ENCODE results near the gene DUSP15. TPM values are rescaled to one million over a fixed set of nuclear protein-coding genes. Genes with fewer than 3 reads are reported as not detected.

DUSP15 gene
- total RNA-seq, 1 experiment from 2014 or later = not detected

- CTCF ChIA-PET = interaction anchor here (3.7 kb wide), 1 partner anchor 11 kb away, joined by 20 read pairs; no protein-coding TSS in a partner anchor
- no peak overlapping the region for H3K27ac ChIP-seq (ENCODE audit: low read depth, low read length)
- H3K27me3 ChIP-seq (ENCODE audit: insufficient read depth, low read length) = no peaks in the 10 kb centered on the region
- H3K9me3 ChIP-seq (ENCODE audit: control insufficient read depth in 1 of 2, insufficient read depth in 1 of 2, low read depth in 1 of 2, low read length in 2 of 2) = no peaks in the 10 kb centered on the region
- no peaks in the 10 kb centered on the region for H3K36me3 ChIP-seq (ENCODE audit: control insufficient read depth in 1 of 2, insufficient read depth in 2 of 2, low read length in 2 of 2)
- no peaks in the 10 kb centered on the region for H4K20me1 ChIP-seq (ENCODE audit: insufficient read depth)
- DNase-seq (ENCODE audit: low read depth, low spot score) (no peak), ATAC-seq (no peak)
- POLR2A ChIA-PET = interaction anchor here (1.1 kb wide), 1 partner anchor 155 kb away, joined by 3 read pairs; no protein-coding TSS in a partner anchor
- no peak overlapping the region for H2AFZ ChIP-seq (ENCODE audit: low read depth, low read length, poor library complexity, severe bottlenecking)
- RAD21 ChIA-PET (ENCODE audit: low non-redundant PET in 1 of 2, low total read pairs in 2 of 2, uncharacterized antibody in 2 of 2, unreplicated experiment in 2 of 2) = no interaction called here
- TF ChIP-seq, protein P1, sequence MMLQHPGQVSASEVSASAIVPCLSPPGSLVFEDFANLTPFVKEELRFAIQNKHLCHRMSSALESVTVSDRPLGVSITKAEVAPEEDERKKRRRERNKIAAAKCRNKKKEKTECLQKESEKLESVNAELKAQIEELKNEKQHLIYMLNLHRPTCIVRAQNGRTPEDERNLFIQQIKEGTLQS (IDR thresholded peaks at IDR 0.05) = no peak
- TF ChIP-seq POLR2AphosphoS5 (IDR thresholded peaks at IDR 0.05; ENCODE audit: low read depth, low read length) = no peak
- TF ChIP-seq CTCF (IDR thresholded peaks at IDR 0.05 in 2 of 3, conservative IDR thresholded peaks at IDR 0.05 in 1 of 3; ENCODE audit: borderline replicate concordance in 1 of 3, insufficient read depth in 1 of 3, low read depth in 2 of 3, low read length in 2 of 3) = no peak
- TF ChIP-seq FOSL1 (IDR thresholded peaks at IDR 0.05; ENCODE audit: low read depth) = no peak
- no peak for TF ChIP-seq POLR2A (IDR thresholded peaks at IDR 0.05; ENCODE audit: borderline replicate concordance, extremely low read depth, insufficient read depth, insufficient read length)
- no peak for TF ChIP-seq SP1 (IDR thresholded peaks at IDR 0.05; ENCODE audit: low read depth)
- TF ChIP-seq SIN3A (IDR thresholded peaks at IDR 0.05; ENCODE audit: low read depth) = no peak
- TF ChIP-seq, protein P2, sequence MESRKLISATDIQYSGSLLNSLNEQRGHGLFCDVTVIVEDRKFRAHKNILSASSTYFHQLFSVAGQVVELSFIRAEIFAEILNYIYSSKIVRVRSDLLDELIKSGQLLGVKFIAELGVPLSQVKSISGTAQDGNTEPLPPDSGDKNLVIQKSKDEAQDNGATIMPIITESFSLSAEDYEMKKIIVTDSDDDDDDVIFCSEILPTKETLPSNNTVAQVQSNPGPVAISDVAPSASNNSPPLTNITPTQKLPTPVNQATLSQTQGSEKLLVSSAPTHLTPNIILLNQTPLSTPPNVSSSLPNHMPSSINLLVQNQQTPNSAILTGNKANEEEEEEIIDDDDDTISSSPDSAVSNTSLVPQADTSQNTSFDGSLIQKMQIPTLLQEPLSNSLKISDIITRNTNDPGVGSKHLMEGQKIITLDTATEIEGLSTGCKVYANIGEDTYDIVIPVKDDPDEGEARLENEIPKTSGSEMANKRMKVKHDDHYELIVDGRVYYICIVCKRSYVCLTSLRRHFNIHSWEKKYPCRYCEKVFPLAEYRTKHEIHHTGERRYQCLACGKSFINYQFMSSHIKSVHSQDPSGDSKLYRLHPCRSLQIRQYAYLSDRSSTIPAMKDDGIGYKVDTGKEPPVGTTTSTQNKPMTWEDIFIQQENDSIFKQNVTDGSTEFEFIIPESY (IDR thresholded peaks at IDR 0.05; ENCODE audit: extremely low read depth, insufficient replicate concordance, low read length) = no peak
- TF ChIP-seq, protein P3, sequence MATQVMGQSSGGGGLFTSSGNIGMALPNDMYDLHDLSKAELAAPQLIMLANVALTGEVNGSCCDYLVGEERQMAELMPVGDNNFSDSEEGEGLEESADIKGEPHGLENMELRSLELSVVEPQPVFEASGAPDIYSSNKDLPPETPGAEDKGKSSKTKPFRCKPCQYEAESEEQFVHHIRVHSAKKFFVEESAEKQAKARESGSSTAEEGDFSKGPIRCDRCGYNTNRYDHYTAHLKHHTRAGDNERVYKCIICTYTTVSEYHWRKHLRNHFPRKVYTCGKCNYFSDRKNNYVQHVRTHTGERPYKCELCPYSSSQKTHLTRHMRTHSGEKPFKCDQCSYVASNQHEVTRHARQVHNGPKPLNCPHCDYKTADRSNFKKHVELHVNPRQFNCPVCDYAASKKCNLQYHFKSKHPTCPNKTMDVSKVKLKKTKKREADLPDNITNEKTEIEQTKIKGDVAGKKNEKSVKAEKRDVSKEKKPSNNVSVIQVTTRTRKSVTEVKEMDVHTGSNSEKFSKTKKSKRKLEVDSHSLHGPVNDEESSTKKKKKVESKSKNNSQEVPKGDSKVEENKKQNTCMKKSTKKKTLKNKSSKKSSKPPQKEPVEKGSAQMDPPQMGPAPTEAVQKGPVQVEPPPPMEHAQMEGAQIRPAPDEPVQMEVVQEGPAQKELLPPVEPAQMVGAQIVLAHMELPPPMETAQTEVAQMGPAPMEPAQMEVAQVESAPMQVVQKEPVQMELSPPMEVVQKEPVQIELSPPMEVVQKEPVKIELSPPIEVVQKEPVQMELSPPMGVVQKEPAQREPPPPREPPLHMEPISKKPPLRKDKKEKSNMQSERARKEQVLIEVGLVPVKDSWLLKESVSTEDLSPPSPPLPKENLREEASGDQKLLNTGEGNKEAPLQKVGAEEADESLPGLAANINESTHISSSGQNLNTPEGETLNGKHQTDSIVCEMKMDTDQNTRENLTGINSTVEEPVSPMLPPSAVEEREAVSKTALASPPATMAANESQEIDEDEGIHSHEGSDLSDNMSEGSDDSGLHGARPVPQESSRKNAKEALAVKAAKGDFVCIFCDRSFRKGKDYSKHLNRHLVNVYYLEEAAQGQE (IDR thresholded peaks at IDR 0.05; ENCODE audit: low read depth) = no peak
- TF ChIP-seq SRF (IDR thresholded peaks at IDR 0.05; ENCODE audit: low read depth) = no peak
- TF ChIP-seq EZH2phosphoT487 (IDR thresholded peaks at IDR 0.05; ENCODE audit: borderline replicate concordance) = no peak
- TF ChIP-seq, protein P4, sequence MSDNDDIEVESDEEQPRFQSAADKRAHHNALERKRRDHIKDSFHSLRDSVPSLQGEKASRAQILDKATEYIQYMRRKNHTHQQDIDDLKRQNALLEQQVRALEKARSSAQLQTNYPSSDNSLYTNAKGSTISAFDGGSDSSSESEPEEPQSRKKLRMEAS (IDR thresholded peaks at IDR 0.05) = no peak
- TF ChIP-seq CBX3 (IDR thresholded peaks at IDR 0.05; ENCODE audit: low read depth) = no peak
- TF ChIP-seq ZFX (IDR thresholded peaks at IDR 0.05) = no peak
- no peak overlapping the region for H3K4me2 ChIP-seq (ENCODE audit: low read length)
- no TSS peak for BruUV-seq (replicated peaks)
- H3K4me3 ChIP-seq (replicated peaks in 1 of 2; ENCODE audit: low read depth in 1 of 2, low read length in 2 of 2) = no peak overlapping the region
- no peak overlapping the region for H3K9ac ChIP-seq (ENCODE audit: low read length)
- no peaks in the 10 kb centered on the region for H3K79me2 ChIP-seq (ENCODE audit: insufficient read depth, low read length)
- no peaks in the 10 kb centered on the region for H3K9me2 ChIP-seq (ENCODE audit: insufficient read depth)
- peaks cover 15 to 20% of the 10 kb centered on the region in 2 experiments; a peak in 3 of 4 replicates for H3K4me1 ChIP-seq (ENCODE audit: control insufficient read depth in 1 of 2, insufficient read depth in 2 of 2, low read length in 2 of 2)
- intact Hi-C loops (cut with micrococcal nuclease) = no loop called here
Measured at GRCh38 chr20:31862506-31862905, 7.8 kb downstream of the DUSP15 start.
